Skin of body (tissue), 2 donors: ENCODE results near the gene BICRA. TPM values are rescaled to one million over a fixed set of nuclear protein-coding genes. Genes with fewer than 3 reads are reported as not detected.
A peak's percentile ranks its signal among the peaks of the same experiment; 100 is the strongest.

Experiments used
- DNase-seq: peaks from one replicate; lab custom pipeline; 2025; lab: John Stamatoyannopoulos, UW
- total RNA-seq: library from RNA; depleted of rRNA; stranded (reverse); fragments of >200 nt; gene quantifications from one replicate; pipeline ENCODE4 v1.2.3, GENCODE V29; 2014

Gene BICRA
- total RNA-seq, 1 donor from 2014 or later: 3.9 TPM

- no peak for DNase-seq
These were observed 7.6 kb upstream of the BICRA start for GRCh38 chr19:47601180-47601904.

GRCh38 chr19:47603706-47604565, 5.0 kb upstream of the BICRA start:
- no peak for DNase-seq

GRCh38 chr19:47607564-47608073, 1.3 kb upstream of the BICRA start:
- no peak for DNase-seq

GRCh38 chr19:47608074-47608918, 638 bp upstream of the BICRA start:
- DNase-seq: peak; percentile 87

GRCh38 chr19:47609906-47610894, 1.3 kb downstream of the BICRA start:
- DNase-seq: no peak

GRCh38 chr19:47610902-47611301, 2.0 kb downstream of the BICRA start:
- DNase-seq: no peak

GRCh38 chr19:47613165-47614020, 4.5 kb downstream of the BICRA start:
- peak; percentile 45 for DNase-seq

- DNase-seq: no peak
These were observed 5.0 kb downstream of the BICRA start for GRCh38 chr19:47614021-47614295.

GRCh38 chr19:47614559-47614958, 5.6 kb downstream of the BICRA start:
- no peak for DNase-seq

- DNase-seq: no peak
These were observed 6.3 kb downstream of the BICRA start for GRCh38 chr19:47615230-47615629.

- DNase-seq: no peak
These were observed 6.8 kb downstream of the BICRA start for GRCh38 chr19:47615714-47616113.

GRCh38 chr19:47618771-47619170, 9.8 kb downstream of the BICRA start:
- no peak for DNase-seq

GRCh38 chr19:47619763-47620162, 10.8 kb downstream of the BICRA start:
- no peak for DNase-seq

GRCh38 chr19:47623151-47623920, 14.4 kb downstream of the BICRA start:
- DNase-seq: no peak

GRCh38 chr19:47623921-47624391, 15.0 kb downstream of the BICRA start:
- DNase-seq: no peak

GRCh38 chr19:47625650-47626049, 16.7 kb downstream of the BICRA start:
- no peak for DNase-seq

- DNase-seq: no peak
These were observed 17.3 kb downstream of the BICRA start for GRCh38 chr19:47626238-47626637.

- no peak for DNase-seq
These were observed 19.3 kb downstream of the BICRA start for GRCh38 chr19:47628078-47628771.
